ENCODE data around the gene PLXNB3. TPM values are rescaled to one million over a fixed set of nuclear protein-coding genes. Genes with fewer than 3 reads are reported as not detected.

Gene PLXNB3
- total and polyA plus RNA-seq, 2 experiments from 2014 or later, result 0.70 to 4.1 TPM

DNA sequence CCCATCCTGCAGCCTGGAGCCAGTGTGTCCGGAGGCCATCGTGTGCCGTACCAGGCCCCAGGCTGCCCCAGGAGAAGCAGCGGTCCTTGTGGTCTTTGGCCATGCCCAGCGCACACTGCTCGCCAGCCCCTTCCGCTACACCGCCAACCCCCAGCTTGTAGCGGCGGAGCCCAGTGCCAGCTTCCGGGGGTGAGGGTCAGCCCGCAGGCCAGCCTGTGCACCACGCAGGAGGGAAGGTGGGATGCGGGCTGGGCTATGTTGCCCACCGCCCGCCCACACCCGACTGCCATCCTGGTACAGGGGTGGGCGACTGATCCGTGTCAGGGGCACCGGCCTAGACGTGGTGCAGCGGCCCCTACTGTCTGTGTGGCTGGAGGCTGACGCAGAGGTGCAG is 9.2 kb downstream of the PLXNB3 start (continued):
- TF ChIP-seq, protein P1, sequence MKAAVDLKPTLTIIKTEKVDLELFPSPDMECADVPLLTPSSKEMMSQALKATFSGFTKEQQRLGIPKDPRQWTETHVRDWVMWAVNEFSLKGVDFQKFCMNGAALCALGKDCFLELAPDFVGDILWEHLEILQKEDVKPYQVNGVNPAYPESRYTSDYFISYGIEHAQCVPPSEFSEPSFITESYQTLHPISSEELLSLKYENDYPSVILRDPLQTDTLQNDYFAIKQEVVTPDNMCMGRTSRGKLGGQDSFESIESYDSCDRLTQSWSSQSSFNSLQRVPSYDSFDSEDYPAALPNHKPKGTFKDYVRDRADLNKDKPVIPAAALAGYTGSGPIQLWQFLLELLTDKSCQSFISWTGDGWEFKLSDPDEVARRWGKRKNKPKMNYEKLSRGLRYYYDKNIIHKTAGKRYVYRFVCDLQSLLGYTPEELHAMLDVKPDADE (IDR thresholded peaks at IDR 0.05), result no peak
- TF ChIP-seq EZH2phosphoT487 (IDR thresholded peaks at IDR 0.05; ENCODE audit: unreplicated experiment), result no peak
- TF ChIP-seq, protein P2, sequence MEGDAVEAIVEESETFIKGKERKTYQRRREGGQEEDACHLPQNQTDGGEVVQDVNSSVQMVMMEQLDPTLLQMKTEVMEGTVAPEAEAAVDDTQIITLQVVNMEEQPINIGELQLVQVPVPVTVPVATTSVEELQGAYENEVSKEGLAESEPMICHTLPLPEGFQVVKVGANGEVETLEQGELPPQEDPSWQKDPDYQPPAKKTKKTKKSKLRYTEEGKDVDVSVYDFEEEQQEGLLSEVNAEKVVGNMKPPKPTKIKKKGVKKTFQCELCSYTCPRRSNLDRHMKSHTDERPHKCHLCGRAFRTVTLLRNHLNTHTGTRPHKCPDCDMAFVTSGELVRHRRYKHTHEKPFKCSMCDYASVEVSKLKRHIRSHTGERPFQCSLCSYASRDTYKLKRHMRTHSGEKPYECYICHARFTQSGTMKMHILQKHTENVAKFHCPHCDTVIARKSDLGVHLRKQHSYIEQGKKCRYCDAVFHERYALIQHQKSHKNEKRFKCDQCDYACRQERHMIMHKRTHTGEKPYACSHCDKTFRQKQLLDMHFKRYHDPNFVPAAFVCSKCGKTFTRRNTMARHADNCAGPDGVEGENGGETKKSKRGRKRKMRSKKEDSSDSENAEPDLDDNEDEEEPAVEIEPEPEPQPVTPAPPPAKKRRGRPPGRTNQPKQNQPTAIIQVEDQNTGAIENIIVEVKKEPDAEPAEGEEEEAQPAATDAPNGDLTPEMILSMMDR (conservative IDR thresholded peaks at IDR 0.05; ENCODE audit: low read depth in 2 of 2), result no peak
- TF ChIP-seq ZNF114 (CRISPR knock-in tag; IDR thresholded peaks at IDR 0.05), result no peak

DNA sequence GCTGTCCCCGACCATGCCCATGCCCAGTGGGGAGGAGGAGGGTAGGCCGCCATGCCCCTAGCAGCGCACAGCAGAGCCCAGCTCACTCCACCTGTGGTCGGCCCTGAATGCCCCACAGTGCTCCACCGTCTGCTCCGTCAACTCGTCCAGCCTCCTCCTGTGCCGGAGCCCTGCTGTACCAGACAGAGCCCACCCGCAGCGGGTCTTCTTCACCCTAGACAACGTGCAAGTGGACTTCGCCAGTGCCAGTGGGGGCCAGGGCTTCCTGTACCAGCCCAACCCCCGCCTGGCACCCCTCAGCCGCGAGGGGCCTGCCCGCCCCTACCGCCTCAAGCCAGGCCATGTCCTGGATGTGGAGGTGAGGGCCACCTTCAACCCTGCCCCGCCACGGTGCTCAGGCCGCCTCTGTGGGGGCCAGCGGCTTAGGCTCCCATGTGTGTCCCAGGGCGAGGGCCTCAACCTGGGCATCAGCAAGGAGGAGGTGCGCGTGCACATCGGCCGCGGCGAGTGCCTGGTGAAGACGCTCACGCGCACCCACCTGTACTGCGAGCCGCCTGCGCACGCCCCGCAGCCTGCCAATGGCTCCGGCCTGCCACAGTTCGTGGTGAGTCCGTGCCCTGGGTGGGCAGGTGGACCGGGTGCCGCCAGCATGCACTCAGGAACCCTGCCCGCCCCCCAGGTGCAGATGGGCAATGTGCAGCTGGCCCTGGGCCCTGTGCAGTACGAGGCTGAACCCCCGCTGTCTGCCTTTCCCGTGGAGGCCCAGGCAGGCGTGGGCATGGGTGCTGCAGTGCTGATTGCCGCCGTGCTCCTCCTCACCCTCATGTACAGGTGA is 9.9 kb downstream of the PLXNB3 start:
- Mint-ChIP-seq H3K4me3 (no peak overlapping the region), H3K36me3 (ENCODE audit: low read depth) (no peaks in the 10 kb centered on the region), H3K4me1 (no peaks in the 10 kb centered on the region), H3K27ac (no peak overlapping the region), H3K27me3 (ENCODE audit: insufficient read depth, low read depth, poor library complexity) (peaks cover 3% of the 10 kb centered on the region), H3K9me3 (no peaks in the 10 kb centered on the region)
- Histone ChIP-seq H3K27me3 (ENCODE audit: insufficient read depth) (no peaks in the 10 kb centered on the region), H3K9me2 (ENCODE audit: insufficient read depth) (no peaks in the 10 kb centered on the region), H3K27ac (ENCODE audit: low read depth) (no peak overlapping the region), H3K4me1 (ENCODE audit: insufficient read depth) (no peaks in the 10 kb centered on the region), H3K4me2 (no peak overlapping the region), H2AFZ (no peak overlapping the region), H3K79me2 (replicated peaks; ENCODE audit: insufficient read depth) (no peaks in the 10 kb centered on the region), H4K20me1 (replicated peaks; ENCODE audit: insufficient read depth) (no peaks in the 10 kb centered on the region), H3K36me3 (ENCODE audit: insufficient read depth) (no peaks in the 10 kb centered on the region), H3K4me3 (no peak overlapping the region), H3F3A (replicated peaks; ENCODE audit: low read depth) (no peaks in the 10 kb centered on the region)
- TF ChIP-seq, protein P2 (conservative IDR thresholded peaks at IDR 0.05; ENCODE audit: low read depth in 2 of 2), result no peak
- TF ChIP-seq STAT1 (IDR thresholded peaks at IDR 0.05; ENCODE audit: unreplicated experiment) (no peak), ZNF331 (CRISPR knock-in tag; IDR thresholded peaks at IDR 0.05; ENCODE audit: low read depth) (no peak)
- TF ChIP-seq, protein P3, sequence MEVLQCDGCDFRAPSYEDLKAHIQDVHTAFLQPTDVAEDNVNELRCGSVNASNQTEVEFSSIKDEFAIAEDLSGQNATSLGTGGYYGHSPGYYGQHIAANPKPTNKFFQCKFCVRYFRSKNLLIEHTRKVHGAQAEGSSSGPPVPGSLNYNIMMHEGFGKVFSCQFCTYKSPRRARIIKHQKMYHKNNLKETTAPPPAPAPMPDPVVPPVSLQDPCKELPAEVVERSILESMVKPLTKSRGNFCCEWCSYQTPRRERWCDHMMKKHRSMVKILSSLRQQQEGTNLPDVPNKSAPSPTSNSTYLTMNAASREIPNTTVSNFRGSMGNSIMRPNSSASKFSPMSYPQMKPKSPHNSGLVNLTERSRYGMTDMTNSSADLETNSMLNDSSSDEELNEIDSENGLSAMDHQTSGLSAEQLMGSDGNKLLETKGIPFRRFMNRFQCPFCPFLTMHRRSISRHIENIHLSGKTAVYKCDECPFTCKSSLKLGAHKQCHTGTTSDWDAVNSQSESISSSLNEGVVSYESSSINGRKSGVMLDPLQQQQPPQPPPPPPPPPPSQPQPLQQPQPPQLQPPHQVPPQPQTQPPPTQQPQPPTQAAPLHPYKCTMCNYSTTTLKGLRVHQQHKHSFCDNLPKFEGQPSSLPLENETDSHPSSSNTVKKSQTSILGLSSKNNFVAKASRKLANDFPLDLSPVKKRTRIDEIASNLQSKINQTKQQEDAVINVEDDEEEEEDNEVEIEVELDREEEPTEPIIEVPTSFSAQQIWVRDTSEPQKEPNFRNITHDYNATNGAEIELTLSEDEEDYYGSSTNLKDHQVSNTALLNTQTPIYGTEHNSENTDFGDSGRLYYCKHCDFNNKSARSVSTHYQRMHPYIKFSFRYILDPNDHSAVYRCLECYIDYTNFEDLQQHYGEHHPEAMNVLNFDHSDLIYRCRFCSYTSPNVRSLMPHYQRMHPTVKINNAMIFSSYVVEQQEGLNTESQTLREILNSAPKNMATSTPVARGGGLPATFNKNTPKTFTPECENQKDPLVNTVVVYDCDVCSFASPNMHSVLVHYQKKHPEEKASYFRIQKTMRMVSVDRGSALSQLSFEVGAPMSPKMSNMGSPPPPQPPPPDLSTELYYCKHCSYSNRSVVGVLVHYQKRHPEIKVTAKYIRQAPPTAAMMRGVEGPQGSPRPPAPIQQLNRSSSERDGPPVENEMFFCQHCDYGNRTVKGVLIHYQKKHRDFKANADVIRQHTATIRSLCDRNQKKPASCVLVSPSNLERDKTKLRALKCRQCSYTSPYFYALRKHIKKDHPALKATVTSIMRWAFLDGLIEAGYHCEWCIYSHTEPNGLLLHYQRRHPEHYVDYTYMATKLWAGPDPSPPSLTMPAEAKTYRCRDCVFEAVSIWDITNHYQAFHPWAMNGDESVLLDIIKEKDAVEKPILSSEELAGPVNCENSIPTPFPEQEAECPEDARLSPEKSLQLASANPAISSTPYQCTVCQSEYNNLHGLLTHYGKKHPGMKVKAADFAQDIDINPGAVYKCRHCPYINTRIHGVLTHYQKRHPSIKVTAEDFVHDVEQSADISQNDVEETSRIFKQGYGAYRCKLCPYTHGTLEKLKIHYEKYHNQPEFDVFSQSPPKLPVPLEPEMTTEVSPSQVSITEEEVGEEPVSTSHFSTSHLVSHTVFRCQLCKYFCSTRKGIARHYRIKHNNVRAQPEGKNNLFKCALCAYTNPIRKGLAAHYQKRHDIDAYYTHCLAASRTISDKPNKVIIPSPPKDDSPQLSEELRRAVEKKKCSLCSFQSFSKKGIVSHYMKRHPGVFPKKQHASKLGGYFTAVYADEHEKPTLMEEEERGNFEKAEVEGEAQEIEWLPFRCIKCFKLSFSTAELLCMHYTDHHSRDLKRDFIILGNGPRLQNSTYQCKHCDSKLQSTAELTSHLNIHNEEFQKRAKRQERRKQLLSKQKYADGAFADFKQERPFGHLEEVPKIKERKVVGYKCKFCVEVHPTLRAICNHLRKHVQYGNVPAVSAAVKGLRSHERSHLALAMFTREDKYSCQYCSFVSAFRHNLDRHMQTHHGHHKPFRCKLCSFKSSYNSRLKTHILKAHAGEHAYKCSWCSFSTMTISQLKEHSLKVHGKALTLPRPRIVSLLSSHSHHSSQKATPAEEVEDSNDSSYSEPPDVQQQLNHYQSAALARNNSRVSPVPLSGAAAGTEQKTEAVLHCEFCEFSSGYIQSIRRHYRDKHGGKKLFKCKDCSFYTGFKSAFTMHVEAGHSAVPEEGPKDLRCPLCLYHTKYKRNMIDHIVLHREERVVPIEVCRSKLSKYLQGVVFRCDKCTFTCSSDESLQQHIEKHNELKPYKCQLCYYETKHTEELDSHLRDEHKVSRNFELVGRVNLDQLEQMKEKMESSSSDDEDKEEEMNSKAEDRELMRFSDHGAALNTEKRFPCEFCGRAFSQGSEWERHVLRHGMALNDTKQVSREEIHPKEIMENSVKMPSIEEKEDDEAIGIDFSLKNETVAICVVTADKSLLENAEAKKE (CRISPR knock-in tag; IDR thresholded peaks at IDR 0.05), result no peak
- ATAC-seq, result no peak
- no peak for DNase-seq (ENCODE audit: low spot score)

Data from GM23338 (cell line).